ENCODE results near the gene ACTR1B.
A peak's percentile ranks its signal among the peaks of the same experiment; 100 is the strongest.
"Not testable (repeated sequence)": the region's sequence is repeated elsewhere in the genome, so short reads cannot be mapped to it uniquely, and the experiment has no call there.

The ACTR1B gene

GRCh38 chr2:97688062-97688827, 24.4 kb upstream of the ACTR1B start:
- DNase-seq: no peak

GRCh38 chr2:97687235-97687634, 23.4 kb upstream of the ACTR1B start:
- not testable (repeated sequence) for DNase-seq

- DNase-seq: no peak
These were observed 14.5 kb upstream of the ACTR1B start for GRCh38 chr2:97678298-97678697.

- no peak for DNase-seq
These were observed 13.6 kb upstream of the ACTR1B start for GRCh38 chr2:97677480-97677879.

- no peak for DNase-seq
These were observed 12.8 kb upstream of the ACTR1B start for GRCh38 chr2:97676620-97677019.

- DNase-seq: no peak
These were observed 11.7 kb upstream of the ACTR1B start for GRCh38 chr2:97675430-97676113.

GRCh38 chr2:97673915-97674283, 10.1 kb upstream of the ACTR1B start:
- DNase-seq: peak; percentile 39

GRCh38 chr2:97673182-97673914, 9.5 kb upstream of the ACTR1B start:
- DNase-seq: no peak

- DNase-seq: not testable (repeated sequence)
These were observed 8.8 kb upstream of the ACTR1B start for GRCh38 chr2:97672606-97673140.

- DNase-seq: no peak
These were observed 7.7 kb upstream of the ACTR1B start for GRCh38 chr2:97671526-97671925.

- no peak for DNase-seq
These were observed 6.6 kb upstream of the ACTR1B start for GRCh38 chr2:97670471-97670870.

- no peak for DNase-seq
These were observed 5.6 kb upstream of the ACTR1B start, which contains the start of gene C2orf92 for GRCh38 chr2:97669448-97669847. Gene C2orf92 (plus strand): TSS chr2:97669713. CDS start chr2:97669789, 76 bp downstream.

- DNase-seq: no peak
These were observed 759 bp upstream of the ACTR1B start for GRCh38 chr2:97664636-97664970.

GRCh38 chr2:97663626-97663961, 250 bp downstream of the ACTR1B start:
- DNase-seq: no peak

GRCh38 chr2:97662895-97663625, 784 bp downstream of the ACTR1B start:
- peak; percentile 10 for DNase-seq

- no peak for DNase-seq
These were observed 1.4 kb downstream of the ACTR1B start for GRCh38 chr2:97662386-97662894.

- no peak for DNase-seq
These were observed 1.9 kb downstream of the ACTR1B start for GRCh38 chr2:97661927-97662326.

- DNase-seq: no peak
These were observed 3.0 kb downstream of the ACTR1B start for GRCh38 chr2:97660775-97661389.

- DNase-seq: no peak
These were observed 3.6 kb downstream of the ACTR1B start for GRCh38 chr2:97660044-97660774.

- no peak for DNase-seq
These were observed 4.4 kb downstream of the ACTR1B start for GRCh38 chr2:97659256-97660043.

GRCh38 chr2:97658691-97659157, 5.1 kb downstream of the ACTR1B start:
- no peak for DNase-seq

All from NCI-H748 treated with DMSO at 0.1 percent for 48 hours (cell line).